Type B pancreatic cell (in vitro differentiated cells): ENCODE results near the gene GM2A. TPM values are rescaled to one million over a fixed set of nuclear protein-coding genes. Genes with fewer than 3 reads are reported as not detected.
A peak's percentile ranks its signal among the peaks of the same experiment; 100 is the strongest.

Experiments
- DNase-seq: peaks from one replicate; pipeline ENCODE4 v3.0.0; 2021; ENCODE audit warnings: mixed read lengths; ENCODE audit not compliant: unreplicated experiment; ENCODE audit errors: extremely low spot score
- H3K27ac Mint-ChIP-seq: 2 replicates; pipeline ENCODE4 v1.8.0; 2021; ENCODE audit warnings: mild to moderate bottlenecking, mixed read lengths
- H3K27me3 Mint-ChIP-seq: 2 replicates; pipeline ENCODE4 v1.8.0; 2021; ENCODE audit warnings: mixed read lengths
- H3K36me3 Mint-ChIP-seq: 2 replicates; pipeline ENCODE4 v1.8.0; 2021; ENCODE audit warnings: mixed read lengths
- H3K4me1 Mint-ChIP-seq: one replicate; pipeline ENCODE4 v1.8.0; 2021; ENCODE audit warnings: mixed read lengths; ENCODE audit not compliant: unreplicated experiment
- H3K4me3 Mint-ChIP-seq: 2 replicates; pipeline ENCODE4 v1.8.0; 2021; ENCODE audit warnings: mild to moderate bottlenecking, mixed read lengths
- H3K9me3 Mint-ChIP-seq: 2 replicates; pipeline ENCODE4 v1.8.0; 2021; ENCODE audit warnings: mixed read lengths
- CTCF ChIP-seq: fragments of 200-600 bp; sonication (generic); conservative IDR thresholded peaks from 2 replicates; pipeline ENCODE4 v1.5.0; 2021; ENCODE audit warnings: antibody characterized with exemption, mild to moderate bottlenecking
- total RNA-seq: library from RNA; stranded (reverse); gene quantifications from 2 replicates; pipeline ENCODE4 v1.2.1, GENCODE V29; 2021; ENCODE audit warnings: low replicate concordance

GM2A gene
- total RNA-seq, 1 donor from 2014 or later, result 38.1 TPM

GRCh38 chr5:151283120-151283825, 30.3 kb downstream of the GM2A start:
- Mint-ChIP-seq H3K9me3 (no peaks in the 10 kb centered on the region), H3K27me3 (no peaks in the 10 kb centered on the region), H3K36me3 (no peaks in the 10 kb centered on the region), H3K4me3 (no peak overlapping the region), H3K27ac (peak overlapping the region; percentile 90), H3K4me1 (peaks cover 4% of the 10 kb centered on the region)
- no peak for DNase-seq
- no peak for TF ChIP-seq CTCF

- H3K4me3 Mint-ChIP-seq, result no peak overlapping the region
- peak overlapping the region; percentile 90 for H3K27ac Mint-ChIP-seq
- peak; percentile 40 for TF ChIP-seq CTCF
- DNase-seq, result no peak
- H3K9me3 Mint-ChIP-seq, result no peaks in the 10 kb centered on the region
- H3K36me3 Mint-ChIP-seq, result no peaks in the 10 kb centered on the region
- peaks cover 4% of the 10 kb centered on the region for H3K4me1 Mint-ChIP-seq
- H3K27me3 Mint-ChIP-seq, result no peaks in the 10 kb centered on the region
These were observed 31.5 kb downstream of the GM2A start for GRCh38 chr5:151284392-151284967.

- no peak for TF ChIP-seq CTCF
- Mint-ChIP-seq H3K36me3 (no peaks in the 10 kb centered on the region), H3K9me3 (no peaks in the 10 kb centered on the region), H3K27me3 (no peaks in the 10 kb centered on the region), H3K4me1 (peaks cover 4% of the 10 kb centered on the region), H3K4me3 (peak overlapping the region; percentile 18), H3K27ac (peak overlapping the region; percentile 54)
- no peak for DNase-seq
These were observed 32.7 kb downstream of the GM2A start for GRCh38 chr5:151285683-151286082.

- Mint-ChIP-seq H3K4me1 (peaks cover 4% of the 10 kb centered on the region), H3K36me3 (no peaks in the 10 kb centered on the region), H3K4me3 (no peak overlapping the region), H3K9me3 (no peaks in the 10 kb centered on the region), H3K27ac (peak overlapping the region; percentile 54), H3K27me3 (no peaks in the 10 kb centered on the region)
- DNase-seq, result no peak
- no peak for TF ChIP-seq CTCF
These were observed 33.3 kb downstream of the GM2A start for GRCh38 chr5:151286246-151286645.

- peak overlapping the region; percentile 47 for H3K27ac Mint-ChIP-seq
- no peak for TF ChIP-seq CTCF
- H3K4me3 Mint-ChIP-seq, result no peak overlapping the region
- peaks cover 4% of the 10 kb centered on the region for H3K4me1 Mint-ChIP-seq
- H3K27me3 Mint-ChIP-seq, result no peaks in the 10 kb centered on the region
- H3K9me3 Mint-ChIP-seq, result no peaks in the 10 kb centered on the region
- DNase-seq, result no peak
- H3K36me3 Mint-ChIP-seq, result no peaks in the 10 kb centered on the region
These were observed 35.2 kb downstream of the GM2A start for GRCh38 chr5:151288180-151288579.
